Measurements from ENCODE around the gene RAPGEF2. TPM values are rescaled to one million over a fixed set of nuclear protein-coding genes. Genes with fewer than 3 reads are reported as not detected.

Gene RAPGEF2
- total RNA-seq, 1 donor from 2014 or later: 46.7 TPM

GRCh38 chr4:159382856-159383561, 280.1 kb downstream of the RAPGEF2 start:
- Mint-ChIP-seq H3K36me3 (peaks cover 12% of the 10 kb centered on the region), H3K27ac (no peak overlapping the region), H3K27me3 (ENCODE audit: low read depth) (no peaks in the 10 kb centered on the region), H3K4me1 (peaks cover 4% of the 10 kb centered on the region), H3K4me3 (no peak overlapping the region), H3K9me3 (peaks cover 25% of the 10 kb centered on the region)
- no peak for DNase-seq (ENCODE audit: low spot score in 2 of 2, unreplicated experiment in 2 of 2)
- no peak for TF ChIP-seq CTCF (IDR thresholded peaks at IDR 0.05; ENCODE audit: unreplicated experiment)

- H3K9me3 Mint-ChIP-seq: peaks cover 30% of the 10 kb centered on the region
- no peak for DNase-seq (ENCODE audit: low spot score in 2 of 2, unreplicated experiment in 2 of 2)
- H3K4me1 Mint-ChIP-seq: peaks cover 4% of the 10 kb centered on the region
- H3K4me3 Mint-ChIP-seq: no peak overlapping the region
- no peak overlapping the region for H3K27ac Mint-ChIP-seq
- TF ChIP-seq CTCF (IDR thresholded peaks at IDR 0.05; ENCODE audit: unreplicated experiment): no peak
- no peaks in the 10 kb centered on the region for H3K27me3 Mint-ChIP-seq (ENCODE audit: low read depth)
- peaks cover 16% of the 10 kb centered on the region for H3K36me3 Mint-ChIP-seq
Measured at GRCh38 chr4:159383562-159383931, 280.7 kb downstream of the RAPGEF2 start.

- H3K27ac Mint-ChIP-seq: no peak overlapping the region
Measured at GRCh38 chr4:159384017-159384416, 281.1 kb downstream of the RAPGEF2 start.

GRCh38 chr4:159384632-159385031, 281.8 kb downstream of the RAPGEF2 start:
- no peak overlapping the region for H3K27ac Mint-ChIP-seq
- DNase-seq (ENCODE audit: low spot score in 2 of 2, unreplicated experiment in 2 of 2): no peak
- H3K4me3 Mint-ChIP-seq: no peak overlapping the region
- H3K36me3 Mint-ChIP-seq: peaks cover 16% of the 10 kb centered on the region
- no peak for TF ChIP-seq CTCF (IDR thresholded peaks at IDR 0.05; ENCODE audit: unreplicated experiment)
- peaks cover 33% of the 10 kb centered on the region for H3K9me3 Mint-ChIP-seq
- H3K4me1 Mint-ChIP-seq: peaks cover 4% of the 10 kb centered on the region
- H3K27me3 Mint-ChIP-seq (ENCODE audit: low read depth): no peaks in the 10 kb centered on the region

More at GRCh38 chr4:159384017-159384416, 281.1 kb downstream of the RAPGEF2 start:
- DNase-seq (ENCODE audit: low spot score in 2 of 2, unreplicated experiment in 2 of 2): no peak
- no peak overlapping the region for H3K4me3 Mint-ChIP-seq
- peaks cover 32% of the 10 kb centered on the region for H3K9me3 Mint-ChIP-seq
- H3K27me3 Mint-ChIP-seq (ENCODE audit: low read depth): no peaks in the 10 kb centered on the region
- H3K4me1 Mint-ChIP-seq: peaks cover 4% of the 10 kb centered on the region
- peaks cover 16% of the 10 kb centered on the region for H3K36me3 Mint-ChIP-seq
- TF ChIP-seq CTCF (IDR thresholded peaks at IDR 0.05; ENCODE audit: unreplicated experiment): no peak

- peaks cover 11% of the 10 kb centered on the region for H3K4me1 Mint-ChIP-seq
- H3K27ac Mint-ChIP-seq: no peak overlapping the region
- no peak overlapping the region for H3K4me3 Mint-ChIP-seq
- TF ChIP-seq CTCF (IDR thresholded peaks at IDR 0.05; ENCODE audit: unreplicated experiment): no peak
- no peak for DNase-seq (ENCODE audit: low spot score in 2 of 2, unreplicated experiment in 2 of 2)
- H3K27me3 Mint-ChIP-seq (ENCODE audit: low read depth): no peaks in the 10 kb centered on the region
- peaks cover 29% of the 10 kb centered on the region for H3K9me3 Mint-ChIP-seq
- H3K36me3 Mint-ChIP-seq: peaks cover 13% of the 10 kb centered on the region
Measured at GRCh38 chr4:159386620-159387019, 283.7 kb downstream of the RAPGEF2 start.

All from mesothelial cell of epicardium (in vitro differentiated cells).